HAP-1 (cell line): ENCODE results near the gene DGKI.
"Not testable (repeated sequence)": the region's sequence is repeated elsewhere in the genome, so short reads cannot be mapped to it uniquely, and the experiment has no call there.

ENCODE experiments used
- DNase-seq, 2 experiments: peaks; one replicate each; pipeline ENCODE4 v3.0.0-alpha.2; 2016 to 2020; ENCODE audit warnings: low spot score in 2 of 2
- H3K27me3 ChIP-seq: fragments of 250-450 bp; sonication (Bioruptor Pico); 2 replicates; pipeline ENCODE4 v1.5.1; 2020; ENCODE audit warnings: low read depth, mild to moderate bottlenecking, moderate library complexity
- H3K36me3 ChIP-seq: fragments of 250-450 bp; sonication (Bioruptor Pico); replicated peaks from 2 replicates; pipeline ENCODE4 v1.5.1; 2020; ENCODE audit warnings: mild to moderate bottlenecking
- H3K4me1 ChIP-seq: fragments of 250-450 bp; sonication (Bioruptor Pico); 2 replicates; pipeline ENCODE4 v1.5.1; 2020; ENCODE audit warnings: mild to moderate bottlenecking
- H3K4me3 ChIP-seq: fragments of 250-450 bp; sonication (Bioruptor Pico); 2 replicates; pipeline ENCODE4 v1.5.1; 2020; ENCODE audit warnings: mild to moderate bottlenecking, moderate library complexity
- H3K9me3 ChIP-seq: fragments of 250-450 bp; sonication (Bioruptor Pico); 2 replicates; pipeline ENCODE4 v1.5.1; 2020; ENCODE audit warnings: mild to moderate bottlenecking, moderate library complexity
- in situ Hi-C: fragments of 300-500 bp; cut with MboI; formaldehyde crosslinking; loops from 3 replicates; pipeline ENCODE4 v1.14.3; 2020; ENCODE audit warnings: low sequenced_read_pairs, inconsistent platforms, mixed read lengths

The DGKI gene

DNA sequence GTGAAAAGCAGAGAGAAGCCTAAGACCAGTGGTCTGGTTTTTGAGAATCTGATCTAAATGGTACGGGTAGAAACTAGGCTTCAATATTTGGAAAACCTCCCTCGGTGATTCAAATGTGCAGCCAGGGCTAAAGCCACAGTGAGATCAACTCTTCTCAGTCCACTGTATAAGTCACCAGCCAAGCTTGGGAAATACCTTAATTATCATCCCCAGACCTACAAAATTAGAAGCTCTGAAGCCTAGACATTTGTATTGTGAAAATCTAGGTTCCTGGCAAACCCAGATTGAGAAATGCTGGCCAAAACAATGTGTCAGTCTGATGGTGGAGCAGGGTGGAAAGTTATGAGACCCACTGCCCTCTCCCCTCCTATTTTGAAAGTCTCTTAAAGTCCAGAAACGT, 131.7 kb downstream of the DGKI start:
- Histone ChIP-seq H3K4me1 (no peaks in the 10 kb centered on the region), H3K36me3 (no peaks in the 10 kb centered on the region), H3K9me3 (no peaks in the 10 kb centered on the region), H3K27me3 (peaks cover 11% of the 10 kb centered on the region), H3K4me3 (no peak overlapping the region)
- in situ Hi-C loops: no loop called here
- no peak for DNase-seq

DNA sequence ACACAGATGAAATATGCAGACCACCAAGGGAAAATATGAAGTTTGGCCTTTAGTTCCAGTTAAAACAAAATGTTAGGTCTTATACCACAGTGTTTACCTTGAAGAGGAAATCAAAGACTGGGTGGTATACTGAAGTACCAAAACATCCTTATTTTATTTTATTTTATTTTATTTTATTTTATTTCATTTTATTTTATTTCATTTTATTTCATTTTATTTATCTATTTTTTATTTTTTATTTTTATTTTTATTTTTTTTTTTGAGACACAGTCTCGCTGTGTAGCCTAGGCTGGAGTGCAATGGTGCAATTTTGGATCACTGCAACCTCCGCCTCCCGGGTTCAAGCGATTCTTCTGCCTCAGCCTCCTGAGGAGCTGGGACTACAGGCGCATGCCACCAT, 140.4 kb downstream of the DGKI start:
- H3K36me3 ChIP-seq, DNase-seq, H3K9me3 ChIP-seq, H3K4me3 ChIP-seq, H3K27me3 ChIP-seq, H3K4me1 ChIP-seq, in situ Hi-C loops: not testable (repeated sequence)

DNA sequence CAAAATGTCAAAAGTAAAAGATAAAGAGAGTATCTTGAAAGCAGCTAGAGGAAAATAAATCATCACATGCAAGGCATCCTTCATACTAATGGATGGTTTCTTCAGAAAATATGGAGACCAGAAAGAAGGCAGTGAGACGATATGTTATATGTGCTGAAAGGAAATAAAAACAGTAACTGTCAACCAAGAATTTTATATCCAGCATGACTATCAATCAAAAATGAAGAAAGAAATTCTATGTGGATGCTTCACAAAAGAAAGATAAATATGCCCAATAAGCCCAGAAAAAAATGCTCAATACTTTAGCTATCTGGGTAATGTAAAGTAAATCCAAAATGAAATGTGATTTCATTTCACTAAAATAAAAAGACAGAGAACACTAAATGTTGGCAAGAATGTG, 142.1 kb downstream of the DGKI start:
- no peak for DNase-seq
- Histone ChIP-seq H3K36me3 (no peaks in the 10 kb centered on the region), H3K4me3 (no peak overlapping the region), H3K4me1 (no peaks in the 10 kb centered on the region), H3K27me3 (no peaks in the 10 kb centered on the region), H3K9me3 (no peaks in the 10 kb centered on the region)
- in situ Hi-C loops: no loop called here

- no peaks in the 10 kb centered on the region for H3K36me3 ChIP-seq
- DNase-seq: no peak
- in situ Hi-C loops: no loop called here
- no peaks in the 10 kb centered on the region for H3K4me1 ChIP-seq
- H3K9me3 ChIP-seq: no peaks in the 10 kb centered on the region
- H3K4me3 ChIP-seq: no peak overlapping the region
- H3K27me3 ChIP-seq: no peaks in the 10 kb centered on the region
Measured at GRCh38 chr7:137703291-137704010, 143.3 kb downstream of the DGKI start.

DNA sequence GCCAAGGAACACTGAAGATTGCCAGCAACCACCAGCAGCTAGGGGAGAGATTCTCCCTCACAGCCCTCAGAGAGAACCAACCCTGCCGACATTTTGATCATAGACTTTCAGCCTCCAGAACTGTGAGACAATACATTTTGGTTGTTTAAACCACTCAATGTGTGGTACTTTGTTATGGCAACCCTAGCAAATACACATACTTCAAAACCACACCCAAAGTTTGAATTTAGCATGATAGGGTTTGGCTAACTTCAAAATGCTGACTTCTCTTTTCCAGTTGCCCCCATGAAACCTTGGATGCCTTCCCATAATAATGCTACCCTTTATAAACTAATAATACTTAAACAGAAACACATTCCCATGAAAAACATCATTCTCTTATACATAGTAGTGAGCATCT, 149.8 kb downstream of the DGKI start:
- no peaks in the 10 kb centered on the region for H3K9me3 ChIP-seq
- no peak for DNase-seq
- in situ Hi-C loops: no loop called here
- H3K4me3 ChIP-seq: no peak overlapping the region
- H3K4me1 ChIP-seq: no peaks in the 10 kb centered on the region
- H3K27me3 ChIP-seq: peaks cover 5% of the 10 kb centered on the region
- H3K36me3 ChIP-seq: no peaks in the 10 kb centered on the region

- H3K4me3 ChIP-seq: no peak overlapping the region
- H3K9me3 ChIP-seq: no peaks in the 10 kb centered on the region
- DNase-seq: no peak
- in situ Hi-C loops: no loop called here
- no peaks in the 10 kb centered on the region for H3K4me1 ChIP-seq
- H3K27me3 ChIP-seq: peaks cover 5% of the 10 kb centered on the region
- no peaks in the 10 kb centered on the region for H3K36me3 ChIP-seq
Measured at GRCh38 chr7:137696376-137696775, 150.4 kb downstream of the DGKI start.

DNA sequence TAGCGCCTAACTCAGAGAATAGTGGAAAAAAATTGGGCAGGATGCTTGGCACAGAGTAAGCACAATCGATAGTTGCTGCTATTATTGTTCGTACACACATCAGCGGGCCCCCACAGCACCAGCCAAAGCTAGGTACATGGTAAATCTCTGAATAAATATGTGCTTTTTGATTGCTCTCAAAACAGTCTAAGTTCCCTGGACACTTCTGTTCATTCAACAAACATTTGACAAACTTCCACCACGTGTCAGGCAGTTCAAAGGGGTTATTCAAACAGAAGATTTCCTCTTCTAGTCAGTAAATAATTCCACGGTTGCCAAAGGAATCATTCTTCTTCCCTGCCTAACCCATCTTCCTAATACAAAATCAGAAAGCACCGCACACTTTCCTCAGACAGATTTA, 150.8 kb downstream of the DGKI start:
- in situ Hi-C loops: no loop called here
- peaks cover 5% of the 10 kb centered on the region for H3K27me3 ChIP-seq
- H3K36me3 ChIP-seq: no peaks in the 10 kb centered on the region
- H3K4me3 ChIP-seq: no peak overlapping the region
- no peaks in the 10 kb centered on the region for H3K9me3 ChIP-seq
- DNase-seq: no peak
- H3K4me1 ChIP-seq: no peaks in the 10 kb centered on the region

DNA sequence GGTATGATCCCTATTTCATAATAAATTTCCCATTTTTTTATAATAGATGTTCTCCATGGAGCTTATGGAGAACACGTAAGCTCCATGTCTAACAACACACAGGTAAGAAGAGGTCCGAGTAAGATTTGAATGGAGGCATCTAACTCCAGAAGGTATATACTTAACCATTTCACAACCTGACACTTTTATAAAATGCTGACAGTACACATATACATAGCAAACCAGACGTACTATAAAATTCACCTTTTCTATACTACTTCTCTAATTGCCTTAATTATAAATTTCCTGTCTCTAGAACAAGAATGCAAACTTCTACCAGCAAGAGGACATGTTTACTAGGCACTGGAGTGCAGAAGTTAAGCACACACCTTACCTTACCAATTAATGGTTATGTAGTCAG, 151.3 kb downstream of the DGKI start:
- H3K4me3 ChIP-seq: no peak overlapping the region
- H3K36me3 ChIP-seq: no peaks in the 10 kb centered on the region
- in situ Hi-C loops: no loop called here
- H3K9me3 ChIP-seq: no peaks in the 10 kb centered on the region
- no peak for DNase-seq
- no peaks in the 10 kb centered on the region for H3K4me1 ChIP-seq
- peaks cover 5% of the 10 kb centered on the region for H3K27me3 ChIP-seq

DNA sequence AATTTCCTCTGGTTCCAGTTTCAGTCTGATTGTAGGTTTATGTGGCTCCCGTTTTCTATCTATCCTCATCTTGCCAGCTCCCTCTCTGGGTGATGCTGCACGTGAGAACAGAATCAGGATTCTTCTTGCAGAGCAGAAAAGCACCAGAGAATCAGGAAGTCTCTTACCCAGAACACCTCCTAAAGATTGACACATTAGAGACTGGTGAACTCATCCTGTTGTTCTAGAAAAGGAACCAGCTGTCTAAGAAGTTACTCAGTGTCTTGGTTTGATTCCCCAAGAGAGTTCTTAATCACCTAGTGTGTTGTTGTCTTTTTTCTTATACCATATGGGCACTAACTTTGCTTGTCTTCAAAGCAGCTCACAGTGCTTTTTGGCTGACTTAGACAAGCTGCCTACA, 152.4 kb downstream of the DGKI start:
- no peak for DNase-seq

DNA sequence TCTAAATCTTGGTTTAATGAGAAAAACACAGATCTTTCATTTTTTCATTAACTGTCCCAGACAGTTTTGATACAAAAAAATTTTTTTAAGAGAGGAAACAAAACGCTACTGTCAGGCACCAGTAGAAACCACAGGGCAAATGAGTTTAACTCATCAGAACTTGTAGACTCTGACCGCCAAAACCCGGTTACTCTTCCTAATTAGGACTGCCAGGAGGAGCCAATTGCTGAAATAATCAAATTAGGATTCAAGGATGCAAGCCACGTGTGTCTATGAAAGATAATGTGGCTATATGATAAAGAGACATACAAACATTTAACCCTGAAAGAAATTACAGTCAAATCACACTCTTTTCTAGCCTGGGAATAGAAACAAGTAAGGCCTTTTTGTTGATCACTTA, 154.4 kb downstream of the DGKI start:
- H3K4me1 ChIP-seq: no peaks in the 10 kb centered on the region
- no peak for DNase-seq
- peaks cover 10% of the 10 kb centered on the region for H3K27me3 ChIP-seq
- in situ Hi-C loops: no loop called here
- no peak overlapping the region for H3K4me3 ChIP-seq
- H3K9me3 ChIP-seq: no peaks in the 10 kb centered on the region
- H3K36me3 ChIP-seq: no peaks in the 10 kb centered on the region

More for the DNA sequence above, 152.4 kb downstream of the DGKI start:
- Histone ChIP-seq H3K4me1 (no peaks in the 10 kb centered on the region), H3K27me3 (peaks cover 5% of the 10 kb centered on the region), H3K4me3 (no peak overlapping the region), H3K9me3 (no peaks in the 10 kb centered on the region), H3K36me3 (no peaks in the 10 kb centered on the region)
- in situ Hi-C loops: no loop called here

DNA sequence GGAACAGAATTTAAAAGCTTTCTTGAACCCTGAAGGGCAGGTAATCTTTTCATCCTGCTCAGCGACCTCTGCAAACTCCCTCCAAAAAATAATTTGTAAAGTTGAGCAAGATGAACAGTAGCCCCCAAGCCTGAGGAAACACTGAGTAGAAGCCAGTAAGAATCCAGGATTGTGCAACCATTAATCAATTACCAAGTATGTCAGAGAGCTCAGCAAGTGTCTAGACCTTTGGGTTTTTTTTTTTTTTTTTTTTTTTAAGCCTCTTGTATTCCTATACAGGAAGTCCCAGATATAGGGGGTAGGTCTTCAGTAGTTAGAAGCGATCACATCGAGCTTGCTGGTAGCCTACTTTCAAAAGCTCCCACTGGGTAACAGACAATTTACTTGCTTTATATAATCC, 155.2 kb downstream of the DGKI start:
- no peak for DNase-seq
- no peaks in the 10 kb centered on the region for H3K9me3 ChIP-seq
- no peaks in the 10 kb centered on the region for H3K36me3 ChIP-seq
- in situ Hi-C loops: no loop called here
- H3K4me1 ChIP-seq: no peaks in the 10 kb centered on the region
- H3K27me3 ChIP-seq: peaks cover 15% of the 10 kb centered on the region
- no peak overlapping the region for H3K4me3 ChIP-seq

DNA sequence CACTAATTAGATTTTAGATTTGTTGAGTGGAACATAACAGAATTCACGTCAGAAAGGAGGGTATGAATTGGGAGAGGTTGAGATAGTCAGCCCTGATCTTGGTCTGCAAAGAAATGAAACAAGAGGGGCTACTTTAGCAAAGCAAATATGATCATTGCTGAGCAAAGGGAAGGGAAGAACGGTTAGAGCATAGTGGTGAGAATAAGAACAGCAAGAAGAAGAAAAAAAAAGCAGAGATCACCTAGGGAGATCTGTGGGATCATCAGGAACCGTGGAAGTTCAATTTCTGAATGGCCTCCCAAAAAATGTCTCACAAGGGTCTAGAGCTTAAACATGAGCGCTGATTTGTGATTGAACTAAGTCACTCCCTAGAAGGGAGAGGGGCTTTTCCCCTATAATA, 156.1 kb downstream of the DGKI start:
- Histone ChIP-seq H3K9me3 (no peaks in the 10 kb centered on the region), H3K4me3 (no peak overlapping the region), H3K36me3 (no peaks in the 10 kb centered on the region), H3K27me3 (peaks cover 15% of the 10 kb centered on the region), H3K4me1 (no peaks in the 10 kb centered on the region)
- in situ Hi-C loops: no loop called here
- DNase-seq: no peak

DNA sequence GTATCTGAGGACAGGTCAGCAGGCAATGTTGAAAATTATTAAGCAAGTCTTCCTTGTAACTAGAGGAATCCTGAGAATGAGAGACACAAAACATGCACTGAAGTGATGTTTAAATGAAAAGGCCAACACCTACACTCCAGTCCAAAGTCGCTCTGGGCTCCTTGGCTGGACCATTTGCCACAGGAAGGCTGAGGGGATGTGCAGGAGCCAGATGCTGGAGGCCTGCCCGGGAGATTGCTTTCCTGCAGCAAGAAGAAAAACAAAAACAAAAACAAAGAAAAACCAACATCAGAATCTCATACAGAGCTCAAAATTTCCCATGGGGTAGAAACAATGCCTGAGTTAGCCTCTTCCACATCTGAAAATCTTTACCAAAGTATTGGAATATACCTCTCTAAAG, 157.0 kb downstream of the DGKI start:
- DNase-seq: no peak
- Histone ChIP-seq H3K36me3 (no peaks in the 10 kb centered on the region), H3K27me3 (peaks cover 13% of the 10 kb centered on the region), H3K4me1 (no peaks in the 10 kb centered on the region), H3K9me3 (no peaks in the 10 kb centered on the region), H3K4me3 (no peak overlapping the region)
- in situ Hi-C loops: no loop called here

- DNase-seq: no peak
- Histone ChIP-seq H3K36me3 (no peaks in the 10 kb centered on the region), H3K4me1 (no peaks in the 10 kb centered on the region), H3K9me3 (no peaks in the 10 kb centered on the region), H3K4me3 (no peak overlapping the region), H3K27me3 (peaks cover 13% of the 10 kb centered on the region)
- in situ Hi-C loops: no loop called here
Measured at GRCh38 chr7:137687556-137688265, 159.1 kb downstream of the DGKI start.
